ENCODE measurements around the gene LRRC7.
"Not testable (repeated sequence)": the region's sequence is repeated elsewhere in the genome, so short reads cannot be mapped to it uniquely, and the experiment has no call there.

LRRC7 gene

GRCh38 chr1:69987881-69988280 lies 420.2 kb downstream of the LRRC7 start:
- no peak for DNase-seq

- DNase-seq = no peak
Measured at GRCh38 chr1:69991644-69992043, 423.9 kb downstream of the LRRC7 start.

- DNase-seq = no peak
Measured at GRCh38 chr1:69992594-69992993, 424.9 kb downstream of the LRRC7 start.

- DNase-seq = no peak
Measured at GRCh38 chr1:69993810-69994209, 426.1 kb downstream of the LRRC7 start.

GRCh38 chr1:69994241-69994640 lies 426.5 kb downstream of the LRRC7 start:
- no peak for DNase-seq

- no peak for DNase-seq
Measured at GRCh38 chr1:69998847-69999246, 431.1 kb downstream of the LRRC7 start.

- no peak for DNase-seq
Measured at GRCh38 chr1:70003211-70003908, 435.6 kb downstream of the LRRC7 start.

- no peak for DNase-seq
Measured at GRCh38 chr1:70005386-70006034, 437.8 kb downstream of the LRRC7 start.

GRCh38 chr1:70008660-70009059 lies 440.9 kb downstream of the LRRC7 start:
- DNase-seq = no peak

GRCh38 chr1:70017770-70018169 lies 450.0 kb downstream of the LRRC7 start:
- no peak for DNase-seq

- no peak for DNase-seq
Measured at GRCh38 chr1:70024272-70024671, 456.6 kb downstream of the LRRC7 start.

- DNase-seq = no peak
Measured at GRCh38 chr1:70025052-70025451, 457.3 kb downstream of the LRRC7 start.

GRCh38 chr1:70025846-70026245 lies 458.1 kb downstream of the LRRC7 start:
- no peak for DNase-seq

- no peak for DNase-seq
Measured at GRCh38 chr1:70033266-70033873, 465.6 kb downstream of the LRRC7 start.

- DNase-seq = no peak
Measured at GRCh38 chr1:70033936-70034335, 466.2 kb downstream of the LRRC7 start.

- DNase-seq = no peak
Measured at GRCh38 chr1:70034403-70034802, 466.7 kb downstream of the LRRC7 start.

GRCh38 chr1:70038025-70038424 lies 470.3 kb downstream of the LRRC7 start:
- DNase-seq = no peak

- no peak for DNase-seq
Measured at GRCh38 chr1:70039485-70039884, 471.8 kb downstream of the LRRC7 start.

- DNase-seq = no peak
Measured at GRCh38 chr1:70041317-70042045, 473.8 kb downstream of the LRRC7 start.

- no peak for DNase-seq
Measured at GRCh38 chr1:70042090-70042731, 474.5 kb downstream of the LRRC7 start.

GRCh38 chr1:70043804-70044203 lies 476.1 kb downstream of the LRRC7 start:
- no peak for DNase-seq

- DNase-seq = no peak
Measured at GRCh38 chr1:70044832-70045231, 477.1 kb downstream of the LRRC7 start.

- not testable (repeated sequence) for DNase-seq
Measured at GRCh38 chr1:70045581-70045980, 477.9 kb downstream of the LRRC7 start.
